Epithelial cell of esophagus (primary cell): Measurements from ENCODE around the gene DPY19L1.
"Not testable (repeated sequence)": the region's sequence is repeated elsewhere in the genome, so short reads cannot be mapped to it uniquely, and the experiment has no call there.

Experiments
- DNase-seq: peaks from one replicate; pipeline ENCODE4 v3.0.0; 2010; ENCODE audit warnings: low read depth
- H3K4me3 ChIP-seq: 2 replicates; pipeline ENCODE4 v1.5.1; 2011; ENCODE audit warnings: mild to moderate bottlenecking, low read length, control low read depth
- CTCF ChIP-seq: IDR thresholded peaks from 2 replicates; pipeline ENCODE4 v1.5.1; 2011; ENCODE audit warnings: low read depth, mild to moderate bottlenecking, low read length, control low read depth, inconsistent platforms; ENCODE audit not compliant: insufficient read depth; ENCODE audit errors: missing control alignments

The DPY19L1 gene

GRCh38 chr7:34889951-34890350, 147.3 kb downstream of the DPY19L1 start:
- DNase-seq = no peak
- TF ChIP-seq CTCF = no peak
- H3K4me3 ChIP-seq = no peak overlapping the region

GRCh38 chr7:34886856-34887255, 150.4 kb downstream of the DPY19L1 start:
- TF ChIP-seq CTCF = no peak
- peak; percentile 41 for DNase-seq

GRCh38 chr7:34883855-34884254, 153.4 kb downstream of the DPY19L1 start:
- not testable (repeated sequence) for DNase-seq, H3K4me3 ChIP-seq

More at GRCh38 chr7:34886856-34887255, 150.4 kb downstream of the DPY19L1 start:
- no peak overlapping the region for H3K4me3 ChIP-seq

GRCh38 chr7:34879871-34880270, 157.4 kb downstream of the DPY19L1 start:
- no peak for TF ChIP-seq CTCF
- no peak for DNase-seq
- no peak overlapping the region for H3K4me3 ChIP-seq

- H3K4me3 ChIP-seq, DNase-seq: not testable (repeated sequence)
Measured at GRCh38 chr7:34878944-34879735, 158.1 kb downstream of the DPY19L1 start.
